C4-2B (cell line): ENCODE results near the gene RAB3A.

Experiments used
- H3K27ac ChIP-seq: fragments of 450-650 bp; 2 replicates; pipeline ENCODE4 v1.5.1; 2017
- CTCF ChIP-seq: fragments of 450-650 bp; conservative IDR thresholded peaks from 2 replicates; pipeline ENCODE4 v1.5.1; 2017; ENCODE audit warnings: mild to moderate bottlenecking
- ZFX ChIP-seq: fragments of 450-650 bp; IDR thresholded peaks from 2 replicates; pipeline ENCODE4 v1.6.1; 2017

Gene RAB3A

GRCh38 chr19:18157465-18158063 is 46.3 kb downstream of the RAB3A start:
- TF ChIP-seq CTCF, result no peak
- TF ChIP-seq ZFX, result no peak
- H3K27ac ChIP-seq, result peak overlapping the region; percentile 68

GRCh38 chr19:18156841-18157464 is 46.9 kb downstream of the RAB3A start:
- peak; percentile 54 for TF ChIP-seq ZFX
- no peak for TF ChIP-seq CTCF

DNA sequence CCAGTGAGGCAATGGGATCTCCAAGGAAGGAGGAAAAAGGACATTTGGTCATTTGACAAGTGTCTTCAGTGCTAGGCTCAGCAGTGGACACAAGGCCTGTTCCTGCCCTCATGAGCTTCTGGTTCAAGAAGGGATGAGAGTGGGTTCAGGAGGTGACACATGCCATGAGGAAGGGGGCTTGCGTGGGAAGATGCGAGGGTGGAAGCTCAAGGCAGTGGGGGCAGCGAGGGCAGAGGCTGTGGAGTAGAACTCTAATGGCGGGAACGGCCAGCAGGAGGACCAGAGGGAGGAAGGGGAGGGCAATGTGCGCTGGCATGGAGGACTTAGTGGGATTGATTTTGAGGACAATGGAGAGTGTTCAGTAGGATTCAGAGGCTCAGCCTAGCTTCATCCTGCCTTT is 47.6 kb downstream of the RAB3A start:
- H3K27ac ChIP-seq, result peak overlapping the region; percentile 68
- TF ChIP-seq ZFX (no peak), CTCF (no peak)

More at GRCh38 chr19:18156841-18157464, 46.9 kb downstream of the RAB3A start:
- peak overlapping the region; percentile 68 for H3K27ac ChIP-seq

DNA sequence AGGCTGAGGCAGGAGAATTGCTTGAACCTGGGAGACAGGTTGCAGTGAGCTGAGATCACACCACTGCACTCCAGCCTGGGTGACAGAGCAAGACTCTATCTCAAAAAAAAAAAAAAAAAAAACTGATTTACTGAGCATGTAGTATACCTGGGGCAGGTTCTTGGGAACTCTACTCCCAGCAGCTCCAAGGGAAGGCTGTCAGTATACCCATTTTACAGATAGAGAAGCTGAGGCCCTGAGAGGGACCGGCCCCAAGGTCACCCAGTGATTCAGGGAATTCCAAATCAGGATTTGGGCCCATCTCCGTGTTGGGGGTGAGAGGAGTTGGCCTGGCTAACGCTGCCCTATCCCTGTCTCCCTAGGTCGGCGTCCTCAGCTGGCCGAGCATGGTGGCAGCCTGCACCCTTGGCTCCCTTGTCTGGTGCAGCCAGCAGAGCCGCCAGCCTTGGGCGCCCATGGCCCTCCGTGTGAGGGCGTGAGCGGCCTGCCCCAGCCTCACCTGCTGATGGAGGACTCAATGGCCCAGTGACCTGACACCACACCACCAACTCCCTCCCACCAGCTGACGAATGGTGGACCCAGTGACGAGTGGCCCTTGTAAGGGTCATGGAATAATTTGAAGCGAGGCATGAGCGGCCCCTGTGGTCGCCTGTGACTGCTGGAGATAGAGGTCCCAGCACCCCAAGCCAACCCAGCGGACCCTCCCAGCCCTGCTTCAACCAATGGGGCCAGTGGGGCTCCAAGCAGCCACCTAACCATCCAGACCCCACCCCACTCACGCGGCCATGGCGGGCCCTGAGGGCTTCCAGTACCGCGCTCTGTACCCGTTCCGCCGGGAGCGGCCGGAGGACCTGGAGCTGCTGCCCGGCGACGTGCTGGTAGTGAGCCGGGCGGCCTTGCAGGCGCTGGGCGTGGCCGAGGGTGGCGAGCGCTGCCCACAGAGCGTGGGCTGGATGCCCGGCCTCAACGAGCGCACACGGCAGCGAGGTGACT is 48.5 kb downstream of the RAB3A start:
- H3K27ac ChIP-seq, result no peak overlapping the region; the same call in 1 of the 2 replicates
- TF ChIP-seq ZFX (no peak), CTCF (no peak)

GRCh38 chr19:18153556-18154134 is 50.2 kb downstream of the RAB3A start:
- peak overlapping the region; percentile 83 for H3K27ac ChIP-seq
- TF ChIP-seq CTCF (no peak), ZFX (peak; percentile 48; the same call in 1 of the 2 replicates)

- TF ChIP-seq ZFX (peak; percentile 70; the same call in 1 of the 2 replicates), CTCF (no peak; the same call in 1 of the 2 replicates)
- H3K27ac ChIP-seq, result peak within 1 kb of the TSS; percentile 83
Observed at GRCh38 chr19:18152817-18153555, 50.9 kb downstream of the RAB3A start, which contains the start of gene PIK3R2. Gene PIK3R2, plus strand, starts transcription at chr19:18153163. Its CDS starts 2,717 bp downstream, at chr19:18155880.
